Activated CD4-positive, alpha-beta T cell treated with anti-CD3 and anti-CD28 coated beads, Interleukin-10, Interleukin-2, amounts not matched to agents 100 ng/mL and 50 ng/mL, durations not matched to agents 16 hours and 8 hours (primary cell): ENCODE measurements around the gene ARMH4.
A peak's percentile ranks its signal among the peaks of the same experiment; 100 is the strongest.

ENCODE experiments used
- DNase-seq: peaks from one replicate; pipeline ENCODE4 v3.0.0-alpha.2; 2020

Gene ARMH4, protein sequence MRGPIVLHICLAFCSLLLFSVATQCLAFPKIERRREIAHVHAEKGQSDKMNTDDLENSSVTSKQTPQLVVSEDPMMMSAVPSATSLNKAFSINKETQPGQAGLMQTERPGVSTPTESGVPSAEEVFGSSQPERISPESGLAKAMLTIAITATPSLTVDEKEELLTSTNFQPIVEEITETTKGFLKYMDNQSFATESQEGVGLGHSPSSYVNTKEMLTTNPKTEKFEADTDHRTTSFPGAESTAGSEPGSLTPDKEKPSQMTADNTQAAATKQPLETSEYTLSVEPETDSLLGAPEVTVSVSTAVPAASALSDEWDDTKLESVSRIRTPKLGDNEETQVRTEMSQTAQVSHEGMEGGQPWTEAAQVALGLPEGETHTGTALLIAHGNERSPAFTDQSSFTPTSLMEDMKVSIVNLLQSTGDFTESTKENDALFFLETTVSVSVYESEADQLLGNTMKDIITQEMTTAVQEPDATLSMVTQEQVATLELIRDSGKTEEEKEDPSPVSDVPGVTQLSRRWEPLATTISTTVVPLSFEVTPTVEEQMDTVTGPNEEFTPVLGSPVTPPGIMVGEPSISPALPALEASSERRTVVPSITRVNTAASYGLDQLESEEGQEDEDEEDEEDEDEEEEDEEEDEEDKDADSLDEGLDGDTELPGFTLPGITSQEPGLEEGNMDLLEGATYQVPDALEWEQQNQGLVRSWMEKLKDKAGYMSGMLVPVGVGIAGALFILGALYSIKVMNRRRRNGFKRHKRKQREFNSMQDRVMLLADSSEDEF

GRCh38 chr14:58152014-58152857 is at the start of gene ARMH4:
ARMH4 (minus strand) TSS chr14:58152213; CDS start chr14:58139358, 12,855 bp downstream.
- DNase-seq: peak; percentile 84

- no peak for DNase-seq
Observed at GRCh38 chr14:58200846-58201245, 48.8 kb upstream of the ARMH4 start.

- no peak for DNase-seq
Observed at GRCh38 chr14:58200480-58200841, 48.4 kb upstream of the ARMH4 start.

GRCh38 chr14:58199726-58200479 is 47.9 kb upstream of the ARMH4 start, which contains the start of gene ACTR10:
ACTR10 (plus strand) TSS chr14:58200149; CDS start chr14:58200218, 69 bp downstream.
- peak; percentile 92 for DNase-seq

- DNase-seq: peak; percentile 3
Observed at GRCh38 chr14:58198086-58198485, 46.1 kb upstream of the ARMH4 start.

GRCh38 chr14:58196198-58196597 is 44.2 kb upstream of the ARMH4 start:
- no peak for DNase-seq

DNA sequence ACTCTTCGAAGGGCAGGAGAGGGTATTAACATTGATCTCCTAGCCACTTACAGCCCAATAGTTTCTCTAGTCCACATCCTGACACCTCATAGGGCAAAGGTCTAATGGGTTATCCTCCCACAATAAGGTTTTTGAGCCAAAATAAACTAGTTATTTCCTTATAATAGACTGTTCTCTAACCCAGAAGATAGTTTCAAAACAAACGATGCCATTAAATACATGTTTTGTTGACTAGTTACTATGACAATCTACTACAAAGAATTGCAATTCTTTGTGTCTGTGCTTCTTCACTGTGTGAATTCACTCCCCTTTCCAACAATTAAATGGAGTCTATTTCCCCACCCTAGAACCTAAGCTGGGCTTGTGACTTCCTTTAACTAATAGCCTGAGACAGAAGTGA is 41.5 kb upstream of the ARMH4 start:
- no peak for DNase-seq

DNA sequence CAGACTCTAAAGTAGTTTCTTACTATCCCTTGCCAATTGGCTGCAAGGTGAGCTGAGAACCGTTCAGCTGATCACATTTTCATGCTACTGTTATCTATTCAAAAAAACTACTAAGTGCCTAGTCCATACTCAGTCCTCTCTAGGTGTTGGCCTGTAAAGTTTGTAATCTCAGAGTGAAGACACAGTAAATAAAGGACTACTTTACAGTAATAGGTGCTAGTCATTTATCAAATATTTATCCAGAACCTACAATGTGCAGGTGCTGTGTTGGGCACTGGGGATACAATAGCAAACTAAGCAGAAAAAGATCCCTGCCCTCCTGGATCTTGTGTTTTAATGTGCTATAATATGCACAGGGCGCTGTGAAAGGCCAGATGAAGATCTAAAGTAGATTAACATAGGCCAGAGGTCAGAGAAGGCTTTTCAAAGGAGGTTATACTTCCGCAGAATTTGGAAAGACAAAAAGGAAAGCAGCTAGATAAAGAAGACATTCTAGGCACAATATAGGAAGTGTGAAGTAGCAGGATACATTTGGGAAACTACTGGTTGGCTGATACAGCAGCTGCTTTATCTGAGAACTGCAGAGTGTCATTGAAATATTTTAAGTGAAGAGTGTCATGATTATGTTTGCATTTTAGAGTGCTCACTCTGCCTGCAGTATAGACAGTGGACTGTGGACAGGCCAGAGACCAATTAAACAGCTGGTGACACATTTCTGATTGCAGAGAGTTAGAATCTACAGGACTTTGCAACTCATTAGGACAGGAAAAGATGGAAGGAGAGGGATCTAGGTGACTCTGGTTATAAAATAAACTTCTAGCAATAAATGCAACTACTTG is 40.0 kb upstream of the ARMH4 start:
- no peak for DNase-seq

GRCh38 chr14:58189176-58189575 is 37.2 kb upstream of the ARMH4 start:
- no peak for DNase-seq

GRCh38 chr14:58177125-58177524 is 25.1 kb upstream of the ARMH4 start:
- no peak for DNase-seq

DNA sequence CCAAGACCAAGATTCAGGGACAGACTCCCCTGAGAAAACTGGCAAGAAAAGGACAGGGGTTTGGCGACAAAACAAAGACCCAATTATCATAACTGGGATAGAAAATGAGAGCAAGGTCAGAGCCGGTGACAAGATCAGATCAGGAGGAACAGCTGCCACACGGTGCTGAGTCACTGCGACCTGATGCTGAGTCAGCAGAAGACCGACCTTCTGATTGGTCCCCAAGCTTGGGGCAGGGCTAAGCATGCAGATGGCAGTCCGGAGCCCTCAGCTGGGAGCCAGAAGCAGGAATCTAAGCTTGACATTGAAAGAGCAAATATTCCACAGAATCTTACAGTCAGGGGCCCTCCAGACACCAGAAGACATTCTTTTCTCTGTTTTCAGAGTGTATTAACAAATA is 19.1 kb upstream of the ARMH4 start:
- DNase-seq: peak; percentile 78

- no peak for DNase-seq
Observed at GRCh38 chr14:58167891-58168290, 15.9 kb upstream of the ARMH4 start.

- no peak for DNase-seq
Observed at GRCh38 chr14:58167057-58167456, 15.0 kb upstream of the ARMH4 start.

GRCh38 chr14:58166005-58166983 is 14.3 kb upstream of the ARMH4 start:
- peak; percentile 75 for DNase-seq

DNA sequence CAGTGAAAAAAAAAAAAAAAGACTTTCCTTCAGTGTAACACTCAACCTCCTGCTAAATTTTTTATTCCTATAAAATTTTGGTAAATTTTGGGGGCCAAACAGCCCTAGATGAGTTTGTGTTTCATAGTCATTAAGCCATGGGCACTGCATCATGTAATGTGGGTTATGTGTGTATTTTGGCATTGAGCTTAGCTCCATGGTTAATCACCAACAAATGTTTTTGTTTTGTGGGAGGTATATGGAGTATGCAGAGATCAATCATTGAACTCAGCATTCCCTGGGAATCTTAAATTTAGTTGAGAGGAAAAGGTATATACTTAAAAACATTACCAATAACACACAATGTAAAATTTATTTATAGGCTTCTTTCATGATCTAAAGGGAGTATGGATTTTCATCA is 8.5 kb upstream of the ARMH4 start:
- DNase-seq: no peak

GRCh38 chr14:58151133-58152013 is 640 bp downstream of the ARMH4 start:
- DNase-seq: peak; percentile 4

DNA sequence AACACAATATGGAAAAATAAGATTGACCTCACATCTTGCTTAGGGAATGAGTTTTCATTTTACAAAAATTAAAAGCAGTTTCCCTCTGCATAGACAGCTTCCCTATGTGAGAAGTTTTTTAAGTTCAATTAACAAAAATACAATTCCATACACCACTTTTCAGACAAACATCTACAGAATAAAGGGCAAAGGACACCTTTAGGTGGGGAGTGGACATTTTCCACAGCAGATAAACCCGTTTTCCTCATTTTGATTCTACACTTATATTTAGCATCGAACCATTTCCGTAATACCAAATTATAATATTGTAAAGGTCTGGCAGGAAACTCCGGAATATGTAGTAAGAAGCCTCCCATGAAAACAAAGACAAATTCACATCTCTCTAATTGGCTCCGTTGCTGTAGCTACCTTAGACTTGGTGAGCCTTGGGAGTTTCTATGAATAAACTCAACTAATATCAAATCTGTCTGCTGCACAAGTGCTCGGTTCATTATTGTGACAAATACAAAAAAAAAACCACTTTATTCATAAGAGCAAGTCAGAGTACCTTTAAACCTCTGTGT is 1.7 kb downstream of the ARMH4 start:
- no peak for DNase-seq

- DNase-seq: no peak
Observed at GRCh38 chr14:58149196-58149595, 2.8 kb downstream of the ARMH4 start.

GRCh38 chr14:58146399-58146798 is 5.6 kb downstream of the ARMH4 start:
- no peak for DNase-seq
